ENCODE results near the gene IPPK.

The IPPK gene

GRCh38 chr9:92637886-92638620 lies 31.9 kb downstream of the IPPK start:
- no peak for TF ChIP-seq LEF1 (IDR thresholded peaks at IDR 0.05; ENCODE audit: borderline replicate concordance)
- no peak for TF ChIP-seq FOXK2 (IDR thresholded peaks at IDR 0.05)
- no peak for TF ChIP-seq FOXA1 (IDR thresholded peaks at IDR 0.05)
- TF ChIP-seq FOXM1 (IDR thresholded peaks at IDR 0.05; ENCODE audit: borderline replicate concordance) = no peak
- DNase-seq (ENCODE audit: extremely low spot score) = no peak
- ChIA-PET CTCF (no interaction called here), POLR2A (no interaction called here)

DNA sequence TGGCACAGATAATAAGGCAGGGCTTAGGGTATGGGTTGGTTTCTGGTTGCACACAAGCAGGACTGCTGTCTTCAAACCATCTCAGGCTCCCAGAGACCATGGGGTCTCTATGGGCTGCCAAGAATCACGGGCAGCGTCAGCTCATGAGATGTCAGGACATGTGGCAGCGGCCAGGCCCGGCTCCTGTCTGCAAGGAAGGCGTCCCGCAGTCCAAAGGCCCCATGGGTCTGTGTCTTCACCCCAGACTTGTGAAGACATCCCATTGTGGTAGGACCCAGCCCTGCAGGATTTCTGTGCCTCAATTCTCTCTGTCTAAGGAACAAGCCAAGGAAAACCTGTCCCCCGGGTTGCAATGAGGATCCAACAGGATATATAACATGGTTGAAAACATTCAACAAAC lies 32.6 kb downstream of the IPPK start:
- TF ChIP-seq FOXM1 (IDR thresholded peaks at IDR 0.05; ENCODE audit: borderline replicate concordance) (no peak), L3MBTL2 (conservative IDR thresholded peaks at IDR 0.05) (no peak), FOXA1 (IDR thresholded peaks at IDR 0.05) (no peak), TARDBP (IDR thresholded peaks at IDR 0.05) (no peak), CTBP1 (IDR thresholded peaks at IDR 0.05; ENCODE audit: borderline replicate concordance) (no peak), BHLHE40 (IDR thresholded peaks at IDR 0.05; ENCODE audit: borderline replicate concordance) (no peak), SUZ12 (IDR thresholded peaks at IDR 0.05) (no peak), PKNOX1 (IDR thresholded peaks at IDR 0.05) (no peak), SP1 (IDR thresholded peaks at IDR 0.05) (no peak), ARNT (IDR thresholded peaks at IDR 0.05) (no peak), FOXK2 (IDR thresholded peaks at IDR 0.05) (no peak), HDGF (IDR thresholded peaks at IDR 0.05; ENCODE audit: borderline replicate concordance) (no peak), ZNF384 (IDR thresholded peaks at IDR 0.05) (no peak), ELF4 (IDR thresholded peaks at IDR 0.05) (no peak), NFRKB (IDR thresholded peaks at IDR 0.05) (no peak), LEF1 (IDR thresholded peaks at IDR 0.05; ENCODE audit: borderline replicate concordance) (no peak)
- CTCF ChIA-PET = no interaction called here
- no peak for DNase-seq (ENCODE audit: extremely low spot score)
- POLR2A ChIA-PET = no interaction called here

DNA sequence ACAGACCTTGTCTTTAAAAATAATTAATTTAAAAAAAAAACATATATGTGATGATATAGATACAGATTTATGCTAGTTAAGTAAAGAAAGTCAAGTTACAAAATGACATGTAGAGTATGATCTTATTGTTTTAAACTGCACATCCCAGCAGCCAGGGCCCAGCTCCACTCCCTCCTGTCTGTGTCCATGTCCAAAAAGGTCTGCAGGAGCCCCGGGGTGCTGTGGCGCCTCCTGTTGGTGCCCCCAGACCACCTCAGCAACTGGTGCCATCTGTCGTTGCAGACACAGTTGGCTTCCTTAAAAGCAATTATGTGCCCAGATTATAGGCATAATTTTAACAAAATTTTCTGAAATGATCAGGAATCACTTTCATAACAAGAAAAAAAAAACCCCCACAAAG lies 33.3 kb downstream of the IPPK start:
- no peak for DNase-seq (ENCODE audit: extremely low spot score)
- ChIA-PET CTCF (no interaction called here), POLR2A (no interaction called here)
- TF ChIP-seq ARNT (IDR thresholded peaks at IDR 0.05) (no peak), FOXK2 (IDR thresholded peaks at IDR 0.05) (no peak), PKNOX1 (IDR thresholded peaks at IDR 0.05) (no peak), BHLHE40 (IDR thresholded peaks at IDR 0.05; ENCODE audit: borderline replicate concordance) (no peak), NFRKB (IDR thresholded peaks at IDR 0.05) (no peak), ELF4 (IDR thresholded peaks at IDR 0.05) (no peak), SP1 (IDR thresholded peaks at IDR 0.05) (no peak), LEF1 (IDR thresholded peaks at IDR 0.05; ENCODE audit: borderline replicate concordance) (no peak), FOXM1 (IDR thresholded peaks at IDR 0.05; ENCODE audit: borderline replicate concordance) (no peak), HDGF (IDR thresholded peaks at IDR 0.05; ENCODE audit: borderline replicate concordance) (no peak), ZNF384 (IDR thresholded peaks at IDR 0.05) (no peak), TARDBP (IDR thresholded peaks at IDR 0.05) (no peak), CTBP1 (IDR thresholded peaks at IDR 0.05; ENCODE audit: borderline replicate concordance) (no peak), L3MBTL2 (conservative IDR thresholded peaks at IDR 0.05) (no peak), SUZ12 (IDR thresholded peaks at IDR 0.05) (no peak), FOXA1 (IDR thresholded peaks at IDR 0.05) (no peak)

DNA sequence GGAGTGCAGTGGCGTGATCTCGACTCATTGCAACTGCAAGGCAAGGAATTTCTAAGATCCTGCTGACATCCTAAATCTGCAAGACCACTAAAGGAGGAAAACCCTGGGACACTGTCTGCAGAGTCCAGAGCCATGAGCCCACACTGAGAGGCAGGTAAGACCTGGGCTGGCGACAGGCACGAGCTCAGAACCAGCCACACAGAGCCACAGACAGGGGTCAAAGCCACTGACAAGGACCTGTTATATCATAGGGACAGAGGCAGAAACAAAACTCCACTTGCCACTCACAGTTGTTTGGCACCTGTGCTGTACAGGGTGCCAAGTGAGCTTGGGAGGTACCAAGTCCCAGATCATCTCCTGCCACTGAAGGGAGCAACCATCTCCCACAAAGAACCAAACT lies 34.2 kb downstream of the IPPK start:
- DNase-seq (ENCODE audit: extremely low spot score) = no peak
- ChIA-PET POLR2A (no interaction called here), CTCF (no interaction called here)
- TF ChIP-seq HDGF (IDR thresholded peaks at IDR 0.05; ENCODE audit: borderline replicate concordance) = no peak

- peak; percentile 81 for DNase-seq (ENCODE audit: extremely low spot score)
- TF ChIP-seq BHLHE40 (IDR thresholded peaks at IDR 0.05; ENCODE audit: borderline replicate concordance) (no peak), NFRKB (IDR thresholded peaks at IDR 0.05) (no peak)
- ChIA-PET POLR2A (no interaction called here), CTCF (no interaction called here)
Measured at GRCh38 chr9:92634712-92635605, 35.0 kb downstream of the IPPK start.

- DNase-seq (ENCODE audit: extremely low spot score) = no peak
- ChIA-PET POLR2A (no interaction called here), CTCF (no interaction called here)
- TF ChIP-seq LEF1 (IDR thresholded peaks at IDR 0.05; ENCODE audit: borderline replicate concordance) (no peak), TARDBP (IDR thresholded peaks at IDR 0.05) (no peak), CTBP1 (IDR thresholded peaks at IDR 0.05; ENCODE audit: borderline replicate concordance) (no peak), FOXA1 (IDR thresholded peaks at IDR 0.05) (no peak), ELF4 (IDR thresholded peaks at IDR 0.05) (no peak), ZNF384 (IDR thresholded peaks at IDR 0.05) (no peak), PKNOX1 (IDR thresholded peaks at IDR 0.05) (no peak), BHLHE40 (IDR thresholded peaks at IDR 0.05; ENCODE audit: borderline replicate concordance) (no peak), ARNT (IDR thresholded peaks at IDR 0.05) (no peak), NFRKB (IDR thresholded peaks at IDR 0.05) (no peak), FOXK2 (IDR thresholded peaks at IDR 0.05) (no peak), SUZ12 (IDR thresholded peaks at IDR 0.05) (no peak), SP1 (IDR thresholded peaks at IDR 0.05) (no peak), FOXM1 (IDR thresholded peaks at IDR 0.05; ENCODE audit: borderline replicate concordance) (no peak), HDGF (IDR thresholded peaks at IDR 0.05; ENCODE audit: borderline replicate concordance) (no peak), L3MBTL2 (conservative IDR thresholded peaks at IDR 0.05) (no peak)
Measured at GRCh38 chr9:92633614-92634278, 36.2 kb downstream of the IPPK start.

All from HEK293T (cell line).